Progenitor cell of endocrine pancreas (in vitro differentiated cells): ENCODE results near the gene COL23A1. TPM values are rescaled to one million over a fixed set of nuclear protein-coding genes. Genes with fewer than 3 reads are reported as not detected.

Experiments used
- DNase-seq: peaks from one replicate; pipeline ENCODE4 v3.0.0; 2021; ENCODE audit warnings: low spot score; ENCODE audit not compliant: unreplicated experiment
- H3K27ac Mint-ChIP-seq: 2 replicates; pipeline ENCODE4 v1.8.0; 2021; ENCODE audit warnings: mild to moderate bottlenecking, moderate library complexity, mixed read lengths
- H3K27me3 Mint-ChIP-seq: 2 replicates; pipeline ENCODE4 v1.8.0; 2021; ENCODE audit warnings: mixed read lengths
- H3K36me3 Mint-ChIP-seq: 2 replicates; pipeline ENCODE4 v1.8.0; 2022; ENCODE audit warnings: mixed read lengths; ENCODE audit not compliant: insufficient read depth
- H3K4me1 Mint-ChIP-seq: 2 replicates; pipeline ENCODE4 v1.8.0; 2021; ENCODE audit warnings: low read depth, mixed read lengths
- H3K4me3 Mint-ChIP-seq: 2 replicates; pipeline ENCODE4 v1.8.0; 2021; ENCODE audit warnings: low read depth, mild to moderate bottlenecking, moderate library complexity, mixed read lengths
- H3K9me3 Mint-ChIP-seq: 2 replicates; pipeline ENCODE4 v1.8.0; 2021; ENCODE audit warnings: low read depth, mixed read lengths
- total RNA-seq: library from RNA; stranded (reverse); gene quantifications from 2 replicates; pipeline ENCODE4 v1.2.1, GENCODE V29; 2021
- TF ChIP-seq, protein P1 (sequence below): fragments of 200-600 bp; sonication (generic); IDR thresholded peaks from one replicate; pipeline ENCODE4 v1.5.0; 2021; ENCODE audit warnings: antibody characterized with exemption, mild to moderate bottlenecking; ENCODE audit not compliant: unreplicated experiment

COL23A1 gene
- total RNA-seq, 1 donor from 2014 or later, result 0.36 TPM

DNA sequence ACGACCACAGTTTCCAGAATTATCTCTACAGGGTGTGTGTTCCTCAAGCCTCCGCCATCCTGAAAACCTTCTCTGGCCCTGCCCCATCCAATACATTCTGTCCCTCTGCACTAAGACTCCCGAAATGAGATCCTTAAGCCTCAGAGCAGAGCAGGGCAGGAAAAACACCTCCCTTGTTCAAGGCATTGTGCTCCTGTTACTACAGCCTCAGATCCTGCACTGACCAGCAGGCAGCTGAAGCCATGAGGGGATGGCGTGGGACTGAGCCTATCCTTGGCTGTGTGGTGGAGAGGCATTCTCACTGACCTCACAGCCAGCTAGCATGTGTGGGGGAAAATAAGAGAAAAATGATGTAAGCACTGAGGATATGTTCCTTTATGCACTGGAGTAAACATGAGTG is 250.9 kb downstream of the COL23A1 start:
- no peaks in the 10 kb centered on the region for H3K36me3 Mint-ChIP-seq
- peaks cover 11% of the 10 kb centered on the region for H3K27me3 Mint-ChIP-seq
- no peak overlapping the region for H3K4me3 Mint-ChIP-seq
- TF ChIP-seq, protein P1, sequence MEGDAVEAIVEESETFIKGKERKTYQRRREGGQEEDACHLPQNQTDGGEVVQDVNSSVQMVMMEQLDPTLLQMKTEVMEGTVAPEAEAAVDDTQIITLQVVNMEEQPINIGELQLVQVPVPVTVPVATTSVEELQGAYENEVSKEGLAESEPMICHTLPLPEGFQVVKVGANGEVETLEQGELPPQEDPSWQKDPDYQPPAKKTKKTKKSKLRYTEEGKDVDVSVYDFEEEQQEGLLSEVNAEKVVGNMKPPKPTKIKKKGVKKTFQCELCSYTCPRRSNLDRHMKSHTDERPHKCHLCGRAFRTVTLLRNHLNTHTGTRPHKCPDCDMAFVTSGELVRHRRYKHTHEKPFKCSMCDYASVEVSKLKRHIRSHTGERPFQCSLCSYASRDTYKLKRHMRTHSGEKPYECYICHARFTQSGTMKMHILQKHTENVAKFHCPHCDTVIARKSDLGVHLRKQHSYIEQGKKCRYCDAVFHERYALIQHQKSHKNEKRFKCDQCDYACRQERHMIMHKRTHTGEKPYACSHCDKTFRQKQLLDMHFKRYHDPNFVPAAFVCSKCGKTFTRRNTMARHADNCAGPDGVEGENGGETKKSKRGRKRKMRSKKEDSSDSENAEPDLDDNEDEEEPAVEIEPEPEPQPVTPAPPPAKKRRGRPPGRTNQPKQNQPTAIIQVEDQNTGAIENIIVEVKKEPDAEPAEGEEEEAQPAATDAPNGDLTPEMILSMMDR, result no peak
- no peaks in the 10 kb centered on the region for H3K9me3 Mint-ChIP-seq
- DNase-seq, result no peak
- peaks cover 6% of the 10 kb centered on the region for H3K4me1 Mint-ChIP-seq
- H3K27ac Mint-ChIP-seq, result no peak overlapping the region

DNA sequence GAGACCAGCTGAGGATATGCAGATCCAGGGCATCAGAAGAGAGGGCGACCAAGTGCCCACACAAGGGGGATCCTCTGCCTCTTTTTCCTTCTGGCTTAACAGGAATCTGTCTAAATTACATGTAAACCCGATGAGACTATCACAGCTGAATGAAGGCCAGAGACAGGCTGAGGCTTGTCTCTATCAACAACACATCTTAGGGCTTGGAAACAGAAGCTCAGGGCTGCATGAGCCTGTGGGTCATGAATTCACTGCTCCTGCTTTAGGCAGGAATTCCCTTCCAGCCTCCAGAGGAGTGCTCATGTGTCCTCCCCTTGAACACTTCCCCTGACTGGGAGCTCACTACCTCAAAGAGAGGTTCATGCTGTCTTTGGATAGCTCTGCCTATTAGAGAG is 251.4 kb downstream of the COL23A1 start:
- Mint-ChIP-seq H3K27me3 (peaks cover 11% of the 10 kb centered on the region), H3K4me1 (peaks cover 6% of the 10 kb centered on the region), H3K27ac (no peak overlapping the region), H3K9me3 (no peaks in the 10 kb centered on the region), H3K4me3 (no peak overlapping the region), H3K36me3 (no peaks in the 10 kb centered on the region)
- DNase-seq, result no peak
- TF ChIP-seq, protein P1, result no peak

DNA sequence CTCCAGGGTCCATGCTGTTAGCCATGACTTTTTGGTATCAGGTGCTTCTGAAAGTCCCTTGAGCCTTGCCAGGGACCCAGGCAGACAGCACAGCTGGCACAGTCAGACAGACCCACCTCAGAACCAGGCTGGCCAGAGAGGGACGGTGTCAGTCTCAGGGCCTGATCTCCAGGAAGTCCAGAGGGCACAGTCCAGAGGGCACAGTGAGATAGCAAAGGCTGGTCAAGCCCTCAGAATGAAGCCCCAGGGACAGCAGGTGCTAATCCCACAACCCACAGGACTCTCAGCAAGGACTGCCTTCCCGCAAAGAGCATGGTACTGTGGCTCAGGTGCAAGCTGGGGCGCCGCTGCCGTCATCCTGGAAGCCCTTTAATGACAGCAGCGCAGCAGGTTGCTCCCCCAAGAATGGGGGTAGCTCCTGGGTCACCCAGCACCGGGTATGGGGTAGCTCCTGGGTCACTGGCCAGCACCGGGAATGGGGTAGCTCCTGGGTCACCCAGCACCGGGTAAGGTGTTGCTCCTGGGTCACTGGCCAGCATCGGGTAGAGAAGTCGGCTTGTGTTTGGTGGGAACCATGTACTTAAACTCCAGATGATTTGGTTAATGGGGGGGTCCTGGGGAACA is 252.0 kb downstream of the COL23A1 start:
- H3K27ac Mint-ChIP-seq, result no peak overlapping the region
- no peaks in the 10 kb centered on the region for H3K36me3 Mint-ChIP-seq
- no peaks in the 10 kb centered on the region for H3K9me3 Mint-ChIP-seq
- DNase-seq, result no peak
- no peak overlapping the region for H3K4me3 Mint-ChIP-seq
- peaks cover 6% of the 10 kb centered on the region for H3K4me1 Mint-ChIP-seq
- H3K27me3 Mint-ChIP-seq, result peaks cover 11% of the 10 kb centered on the region
- TF ChIP-seq, protein P1, result no peak

DNA sequence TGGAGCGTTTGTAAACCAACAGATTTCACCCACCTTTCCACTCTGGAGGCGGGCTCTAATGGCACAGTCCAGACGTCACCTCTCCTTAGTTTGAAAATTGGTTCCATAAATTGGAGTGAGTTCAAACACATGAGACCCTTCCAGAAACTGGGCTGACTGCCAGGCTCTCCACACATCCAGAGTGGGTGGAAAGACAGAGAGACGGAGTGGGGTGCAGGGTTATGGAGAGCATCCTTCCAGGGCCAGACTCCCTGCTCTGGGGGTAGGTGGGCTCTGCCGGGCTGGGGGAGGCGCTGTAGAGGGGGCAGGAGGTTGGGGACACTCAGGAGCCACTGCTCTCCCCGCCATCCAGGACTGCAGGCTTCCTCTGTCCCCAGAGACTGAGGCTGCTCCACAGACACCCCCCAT is 252.9 kb downstream of the COL23A1 start:
- peaks cover 6% of the 10 kb centered on the region for H3K4me1 Mint-ChIP-seq
- H3K27ac Mint-ChIP-seq, result no peak overlapping the region
- no peaks in the 10 kb centered on the region for H3K36me3 Mint-ChIP-seq
- TF ChIP-seq, protein P1, result no peak
- DNase-seq, result no peak
- no peak overlapping the region for H3K4me3 Mint-ChIP-seq
- no peaks in the 10 kb centered on the region for H3K9me3 Mint-ChIP-seq
- peaks cover 11% of the 10 kb centered on the region for H3K27me3 Mint-ChIP-seq

DNA sequence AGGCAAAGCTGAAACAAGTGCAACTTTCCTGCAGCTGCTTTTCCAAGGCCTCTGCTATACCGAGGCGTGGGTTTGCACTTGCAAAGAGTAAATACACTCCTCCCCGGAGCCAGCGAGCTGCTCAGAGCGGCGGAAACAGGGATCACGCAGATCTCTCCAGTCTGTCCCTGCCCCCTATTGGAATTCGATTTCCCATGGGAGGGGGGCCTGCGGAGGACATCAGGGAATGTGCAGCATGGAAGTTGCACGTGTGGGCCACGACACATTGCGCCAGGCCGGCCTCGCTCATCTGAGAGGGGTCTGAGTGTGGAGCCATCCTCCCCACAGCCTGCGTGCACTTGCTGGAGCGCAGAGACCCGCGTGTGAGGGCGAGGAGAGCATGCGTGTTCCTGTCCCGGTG is 253.3 kb downstream of the COL23A1 start:
- Mint-ChIP-seq H3K4me3 (no peak overlapping the region), H3K9me3 (no peaks in the 10 kb centered on the region), H3K36me3 (no peaks in the 10 kb centered on the region), H3K27ac (no peak overlapping the region), H3K27me3 (peaks cover 10% of the 10 kb centered on the region), H3K4me1 (peaks cover 6% of the 10 kb centered on the region)
- TF ChIP-seq, protein P1, result no peak
- DNase-seq, result no peak
